Lower lobe of right lung (tissue), 2 donors: ENCODE results near the gene CACNA2D1. TPM values are rescaled to one million over a fixed set of nuclear protein-coding genes. Genes with fewer than 3 reads are reported as not detected.

ENCODE experiments used
- ATAC-seq, 2 donors: fragments of 200-7000 bp; cut with Tn5 transposase; one replicate each; pipeline ENCODE4 v1.9.1; 2020 to 2022; ENCODE audit warnings: mild to moderate bottlenecking in 2 of 2, moderate library complexity in 2 of 2
- DNase-seq: peaks from one replicate; pipeline ENCODE4 v3.0.0-alpha.2; 2020
- H3K27ac ChIP-seq: fragments of 200-600 bp; one replicate; pipeline ENCODE4 v1.8.0; 2022
- H3K27me3 ChIP-seq: fragments of 200-600 bp; one replicate; pipeline ENCODE4 v1.8.0; 2022; ENCODE audit warnings: low read depth
- H3K36me3 ChIP-seq: fragments of 200-600 bp; one replicate; pipeline ENCODE4 v1.8.0; 2022; ENCODE audit warnings: mild to moderate bottlenecking
- H3K4me1 ChIP-seq: fragments of 200-600 bp; one replicate; pipeline ENCODE4 v1.8.0; 2022
- H3K4me3 ChIP-seq: fragments of 200-600 bp; one replicate; pipeline ENCODE4 v1.8.0; 2022; ENCODE audit warnings: mild to moderate bottlenecking
- H3K9me3 ChIP-seq: fragments of 200-600 bp; one replicate; pipeline ENCODE4 v1.8.0; 2022
- CTCF ChIP-seq: fragments of 200-600 bp; IDR thresholded peaks from one replicate; pipeline ENCODE4 v1.8.0; 2022; ENCODE audit warnings: antibody characterized with exemption, mild to moderate bottlenecking
- intact Hi-C: fragments of 100-400 bp; cut with DNase I; formaldehyde crosslinking; loops from one replicate; pipeline ENCODE4 v1.11.0; 2022
- total RNA-seq: library from RNA; stranded (reverse); fragmentation: NEBNext Ultra II Directional; extraction: Animal tissue kit (Norgen Biotek cat#: 25700); gene quantifications from one replicate; pipeline ENCODE4 v1.2.1, GENCODE V29; 2021
- donor health status: DM: no; HTN: yes; CAD: no; lungs with severe emphysema.

CACNA2D1 gene
- total RNA-seq, 1 donor from 2014 or later = 12.5 TPM

GRCh38 chr7:82156168-82156567 is 287.4 kb downstream of the CACNA2D1 start:
- H3K4me3 ChIP-seq = no peak overlapping the region

GRCh38 chr7:82154728-82155127 is 288.8 kb downstream of the CACNA2D1 start:
- Histone ChIP-seq H3K27ac (no peak overlapping the region), H3K9me3 (no peaks in the 10 kb centered on the region), H3K4me1 (no peaks in the 10 kb centered on the region), H3K4me3 (no peak overlapping the region), H3K36me3 (no peaks in the 10 kb centered on the region), H3K27me3 (no peaks in the 10 kb centered on the region)
- no peak for ATAC-seq
- intact Hi-C loops = no loop called here
- no peak for TF ChIP-seq CTCF
- DNase-seq = no peak

More at GRCh38 chr7:82156168-82156567, 287.4 kb downstream of the CACNA2D1 start:
- H3K4me1 ChIP-seq = no peaks in the 10 kb centered on the region
- DNase-seq = no peak
- H3K27me3 ChIP-seq = no peaks in the 10 kb centered on the region
- no peak overlapping the region for H3K27ac ChIP-seq
- no peaks in the 10 kb centered on the region for H3K9me3 ChIP-seq
- intact Hi-C loops = no loop called here
- TF ChIP-seq CTCF = no peak
- no peaks in the 10 kb centered on the region for H3K36me3 ChIP-seq
- no peak for ATAC-seq

- intact Hi-C loops = no loop called here
Measured at GRCh38 chr7:82153776-82154175, 289.8 kb downstream of the CACNA2D1 start.

GRCh38 chr7:82152858-82153257 is 290.7 kb downstream of the CACNA2D1 start:
- H3K36me3 ChIP-seq = no peaks in the 10 kb centered on the region
- ATAC-seq (no peak), DNase-seq (no peak)
- H3K27me3 ChIP-seq = no peaks in the 10 kb centered on the region
- intact Hi-C loops = no loop called here
- no peak overlapping the region for H3K27ac ChIP-seq
- no peaks in the 10 kb centered on the region for H3K9me3 ChIP-seq
- TF ChIP-seq CTCF = no peak
- no peak overlapping the region for H3K4me3 ChIP-seq
- H3K4me1 ChIP-seq = no peaks in the 10 kb centered on the region

More at GRCh38 chr7:82153776-82154175, 289.8 kb downstream of the CACNA2D1 start:
- Histone ChIP-seq H3K4me1 (no peaks in the 10 kb centered on the region), H3K36me3 (no peaks in the 10 kb centered on the region), H3K9me3 (no peaks in the 10 kb centered on the region), H3K4me3 (no peak overlapping the region), H3K27ac (no peak overlapping the region), H3K27me3 (no peaks in the 10 kb centered on the region)
- TF ChIP-seq CTCF = no peak
- no peak for DNase-seq
- no peak for ATAC-seq

GRCh38 chr7:82146491-82146890 is 297.1 kb downstream of the CACNA2D1 start:
- DNase-seq (no peak), ATAC-seq (no peak)
- H3K27me3 ChIP-seq = no peaks in the 10 kb centered on the region
- H3K4me1 ChIP-seq = no peaks in the 10 kb centered on the region
- no peak for TF ChIP-seq CTCF
- H3K9me3 ChIP-seq = no peaks in the 10 kb centered on the region
- intact Hi-C loops = no loop called here
- H3K4me3 ChIP-seq = no peak overlapping the region
- no peak overlapping the region for H3K27ac ChIP-seq
- H3K36me3 ChIP-seq = no peaks in the 10 kb centered on the region
